Measurements from ENCODE around the gene ELOVL4. TPM values are rescaled to one million over a fixed set of nuclear protein-coding genes. Genes with fewer than 3 reads are reported as not detected.

Gene ELOVL4
- total and polyA plus RNA-seq, 12 donors: 0.07 to 0.45 (median 0.19) TPM; not detected in 1

GRCh38 chr6:79969784-79970183, 22.4 kb upstream of the ELOVL4 start:
- H3K9me3 ChIP-seq: peaks cover 0 to 65% (median 19%) of the 10 kb centered on the region in 11 donors
- no peak overlapping the region for H3K4me3 ChIP-seq
- no peaks in the 10 kb centered on the region for H3K27me3 ChIP-seq
- 79 to 81% methylated on average over 5 of the region's 5 CpGs for WGBS, 2 donors
- ATAC-seq (no peak), DNase-seq (no peak)
- H3K4me1 ChIP-seq: no peaks in the 10 kb centered on the region
- no peak overlapping the region for H3K27ac ChIP-seq
- no peaks in the 10 kb centered on the region for H3K36me3 ChIP-seq
- intact Hi-C loops (cut with DNase I): no loop called here
- no peak for TF ChIP-seq CTCF (IDR thresholded peaks at IDR 0.05)

- TF ChIP-seq CTCF (IDR thresholded peaks at IDR 0.05): no peak
- no peaks in the 10 kb centered on the region for H3K27me3 ChIP-seq
- H3K36me3 ChIP-seq: no peaks in the 10 kb centered on the region
- H3K9me3 ChIP-seq: peaks cover 0 to 64% (median 19%) of the 10 kb centered on the region in 11 donors
- H3K27ac ChIP-seq: no peak overlapping the region
- no peaks in the 10 kb centered on the region for H3K4me1 ChIP-seq
- no peak overlapping the region for H3K4me3 ChIP-seq
- ATAC-seq (no peak), DNase-seq (no peak)
- intact Hi-C loops (cut with DNase I): no loop called here
These were observed 19.8 kb upstream of the ELOVL4 start for GRCh38 chr6:79967178-79967577.

- no peak overlapping the region for H3K27ac ChIP-seq
- no peak overlapping the region for H3K4me3 ChIP-seq
- no peak for DNase-seq
- H3K9me3 ChIP-seq: peaks cover 0 to 39% (median 9%) of the 10 kb centered on the region in 11 donors
- no peaks in the 10 kb centered on the region for H3K36me3 ChIP-seq
- H3K27me3 ChIP-seq: no peaks in the 10 kb centered on the region
- no peaks in the 10 kb centered on the region for H3K4me1 ChIP-seq
- no peak for ATAC-seq
- WGBS, 2 donors: 91 to 93% methylated on average over 3 of the region's 3 CpGs
- intact Hi-C loops (cut with DNase I): no loop called here
- no peak for TF ChIP-seq CTCF (IDR thresholded peaks at IDR 0.05)
These were observed 17.3 kb upstream of the ELOVL4 start for GRCh38 chr6:79964607-79965081.

GRCh38 chr6:79954849-79955248, 7.5 kb upstream of the ELOVL4 start:
- DNase-seq (no peak), ATAC-seq (no peak)
- Histone ChIP-seq H3K4me3 (no peak overlapping the region), H3K27me3 (peaks cover 0 to 8% (median 0%) of the 10 kb centered on the region in 7 donors), H3K4me1 (no peaks in the 10 kb centered on the region), H3K36me3 (no peaks in the 10 kb centered on the region), H3K9me3 (peaks cover 0 to 10% (median 0%) of the 10 kb centered on the region in 11 donors), H3K27ac (no peak overlapping the region)
- TF ChIP-seq CTCF (IDR thresholded peaks at IDR 0.05): no peak
- intact Hi-C loops (cut with DNase I): loop anchor here in 1 of 10 donors (5.0 kb wide), 1 partner anchor 132 kb away; no protein-coding TSS in a partner anchor
